Measurements from ENCODE around the gene DNAI1. TPM values are rescaled to one million over a fixed set of nuclear protein-coding genes. Genes with fewer than 3 reads are reported as not detected.
"Not testable (repeated sequence)": the region's sequence is repeated elsewhere in the genome, so short reads cannot be mapped to it uniquely, and the experiment has no call there.

DNAI1 gene
- total RNA-seq, 1 donor from 2014 or later: 1.8 TPM

DNA sequence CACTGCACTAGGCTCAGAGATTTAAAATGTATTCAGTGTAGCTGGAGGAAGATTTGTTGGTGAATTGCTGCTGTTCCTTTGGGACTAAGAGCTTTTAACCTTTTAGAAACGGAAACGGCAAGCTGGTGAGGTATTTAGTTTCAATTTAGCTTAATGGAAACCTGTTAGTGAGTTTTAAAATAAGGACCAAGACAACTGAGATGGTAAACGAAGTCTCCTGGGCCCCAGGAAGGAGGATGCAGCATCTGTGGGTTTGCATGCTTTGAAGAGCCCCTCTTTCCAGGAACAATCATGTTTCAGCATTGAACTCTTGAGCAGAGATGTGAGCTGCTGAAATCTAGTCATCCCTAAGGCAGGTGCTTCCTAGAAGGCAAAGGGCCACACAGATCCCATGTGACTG lies 16.5 kb downstream of the DNAI1 start:
- Histone ChIP-seq H3K79me2 (ENCODE audit: insufficient read depth, low read length) (no peaks in the 10 kb centered on the region), H3K9me3 (ENCODE audit: insufficient read depth, low read depth, low read length) (no peaks in the 10 kb centered on the region), H3K4me2 (ENCODE audit: low read length) (no peak overlapping the region), H3K27ac (ENCODE audit: low read depth, low read length) (no peak overlapping the region), H2AFZ (ENCODE audit: low read depth, low read length) (no peak overlapping the region), H4K20me1 (ENCODE audit: insufficient read depth, low read length) (no peaks in the 10 kb centered on the region), H3K9ac (ENCODE audit: low read length) (no peak overlapping the region), H3K27me3 (ENCODE audit: insufficient read depth, low read length) (peaks cover 14% of the 10 kb centered on the region), H3K36me3 (ENCODE audit: insufficient read depth, low read length) (no peaks in the 10 kb centered on the region), H3K4me1 (ENCODE audit: insufficient read depth, low read length) (no peaks in the 10 kb centered on the region), H3K4me3 (ENCODE audit: insufficient read depth, low read depth, low read length) (no peak overlapping the region)
- H3K27me3 Mint-ChIP-seq (ENCODE audit: low read depth, unreplicated experiment): peaks cover 21% of the 10 kb centered on the region
- H3K27ac Mint-ChIP-seq (ENCODE audit: unreplicated experiment): no peak overlapping the region
- no peaks in the 10 kb centered on the region for H3K4me1 Mint-ChIP-seq (ENCODE audit: low read depth, unreplicated experiment)
- TF ChIP-seq EZH2 (IDR thresholded peaks at IDR 0.05; ENCODE audit: insufficient read depth, low read length): no peak
- TF ChIP-seq, protein P1, sequence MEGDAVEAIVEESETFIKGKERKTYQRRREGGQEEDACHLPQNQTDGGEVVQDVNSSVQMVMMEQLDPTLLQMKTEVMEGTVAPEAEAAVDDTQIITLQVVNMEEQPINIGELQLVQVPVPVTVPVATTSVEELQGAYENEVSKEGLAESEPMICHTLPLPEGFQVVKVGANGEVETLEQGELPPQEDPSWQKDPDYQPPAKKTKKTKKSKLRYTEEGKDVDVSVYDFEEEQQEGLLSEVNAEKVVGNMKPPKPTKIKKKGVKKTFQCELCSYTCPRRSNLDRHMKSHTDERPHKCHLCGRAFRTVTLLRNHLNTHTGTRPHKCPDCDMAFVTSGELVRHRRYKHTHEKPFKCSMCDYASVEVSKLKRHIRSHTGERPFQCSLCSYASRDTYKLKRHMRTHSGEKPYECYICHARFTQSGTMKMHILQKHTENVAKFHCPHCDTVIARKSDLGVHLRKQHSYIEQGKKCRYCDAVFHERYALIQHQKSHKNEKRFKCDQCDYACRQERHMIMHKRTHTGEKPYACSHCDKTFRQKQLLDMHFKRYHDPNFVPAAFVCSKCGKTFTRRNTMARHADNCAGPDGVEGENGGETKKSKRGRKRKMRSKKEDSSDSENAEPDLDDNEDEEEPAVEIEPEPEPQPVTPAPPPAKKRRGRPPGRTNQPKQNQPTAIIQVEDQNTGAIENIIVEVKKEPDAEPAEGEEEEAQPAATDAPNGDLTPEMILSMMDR (IDR thresholded peaks at IDR 0.05; ENCODE audit: insufficient read depth, low read depth, low read length): no peak
- FAIRE-seq (no peak), DNase-seq (ENCODE audit: low read depth) (no peak)
- no peaks in the 10 kb centered on the region for H3K36me3 Mint-ChIP-seq (ENCODE audit: low read depth, unreplicated experiment)
- no peak overlapping the region for H3K4me3 Mint-ChIP-seq (ENCODE audit: unreplicated experiment)
- H3K9me3 Mint-ChIP-seq (ENCODE audit: unreplicated experiment): no peaks in the 10 kb centered on the region

DNA sequence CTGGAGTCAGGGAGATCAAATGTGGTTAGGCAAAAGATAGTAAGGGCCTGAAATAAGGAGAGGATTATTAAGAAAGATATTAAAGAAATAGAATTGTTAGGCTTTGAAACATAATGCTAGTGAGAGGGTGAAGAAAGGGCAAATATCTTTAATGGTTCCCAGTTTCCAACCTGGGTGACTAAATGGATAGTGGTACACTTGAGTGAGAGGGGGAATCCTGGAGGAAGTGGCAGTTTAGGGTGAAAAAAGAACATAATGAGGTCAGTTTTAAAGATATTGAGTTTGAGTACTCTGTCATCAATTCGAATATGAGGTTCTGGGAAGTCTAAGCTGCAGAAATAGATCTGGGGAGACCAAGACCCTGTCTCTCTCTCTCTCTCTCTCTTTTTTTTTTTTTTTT lies 18.9 kb downstream of the DNAI1 start:
- H3K9ac ChIP-seq (ENCODE audit: low read length): no peak overlapping the region
- H3K27ac ChIP-seq (ENCODE audit: low read depth, low read length): no peak overlapping the region
- Mint-ChIP-seq H3K4me1 (ENCODE audit: low read depth, unreplicated experiment) (no peaks in the 10 kb centered on the region), H3K27me3 (ENCODE audit: low read depth, unreplicated experiment) (peaks cover 21% of the 10 kb centered on the region), H3K9me3 (ENCODE audit: unreplicated experiment) (peaks cover 2% of the 10 kb centered on the region), H3K27ac (ENCODE audit: unreplicated experiment) (no peak overlapping the region), H3K4me3 (ENCODE audit: unreplicated experiment) (no peak overlapping the region), H3K36me3 (ENCODE audit: low read depth, unreplicated experiment) (no peaks in the 10 kb centered on the region)
- TF ChIP-seq EZH2 (IDR thresholded peaks at IDR 0.05; ENCODE audit: insufficient read depth, low read length): no peak
- TF ChIP-seq, protein P1 (IDR thresholded peaks at IDR 0.05; ENCODE audit: insufficient read depth, low read depth, low read length): no peak
- no peaks in the 10 kb centered on the region for H3K9me3 ChIP-seq (ENCODE audit: insufficient read depth, low read depth, low read length)
- H3K36me3 ChIP-seq (ENCODE audit: insufficient read depth, low read length): no peaks in the 10 kb centered on the region
- H4K20me1 ChIP-seq (ENCODE audit: insufficient read depth, low read length): no peaks in the 10 kb centered on the region
- no peak overlapping the region for H3K4me2 ChIP-seq (ENCODE audit: low read length)
- no peak overlapping the region for H3K4me3 ChIP-seq (ENCODE audit: insufficient read depth, low read depth, low read length)
- H3K79me2 ChIP-seq (ENCODE audit: insufficient read depth, low read length): no peaks in the 10 kb centered on the region
- FAIRE-seq (no peak), DNase-seq (ENCODE audit: low read depth) (no peak)
- peaks cover 14% of the 10 kb centered on the region for H3K27me3 ChIP-seq (ENCODE audit: insufficient read depth, low read length)
- no peak overlapping the region for H2AFZ ChIP-seq (ENCODE audit: low read depth, low read length)
- H3K4me1 ChIP-seq (ENCODE audit: insufficient read depth, low read length): no peaks in the 10 kb centered on the region

DNA sequence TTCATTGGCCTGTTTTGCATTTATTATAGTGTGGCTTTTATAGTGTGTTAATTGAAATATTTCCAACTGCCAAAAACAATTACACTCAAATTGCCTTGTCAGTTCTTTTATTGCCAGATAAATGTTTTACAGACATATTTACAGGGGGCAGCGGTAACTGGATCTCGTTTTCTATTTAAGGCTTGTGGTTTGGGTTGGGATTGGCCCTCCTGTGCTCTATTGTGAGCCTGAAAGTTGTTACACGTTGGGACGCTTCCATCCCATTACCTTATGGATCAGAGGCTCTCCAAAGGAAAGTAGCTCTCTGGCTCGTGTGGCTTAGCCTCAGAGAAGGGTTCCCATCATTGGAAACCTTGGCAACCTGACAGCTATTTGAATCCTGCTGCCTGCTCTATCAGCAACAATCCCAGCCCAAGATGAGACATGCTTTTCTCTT lies 20.8 kb downstream of the DNAI1 start:
- H3K27me3 Mint-ChIP-seq (ENCODE audit: low read depth, unreplicated experiment): peaks cover 21% of the 10 kb centered on the region
- H3K9ac ChIP-seq (ENCODE audit: low read length): no peak overlapping the region
- no peaks in the 10 kb centered on the region for H4K20me1 ChIP-seq (ENCODE audit: insufficient read depth, low read length)
- no peak overlapping the region for H3K4me2 ChIP-seq (ENCODE audit: low read length)
- H3K4me1 ChIP-seq (ENCODE audit: insufficient read depth, low read length): no peaks in the 10 kb centered on the region
- peaks cover 14% of the 10 kb centered on the region for H3K27me3 ChIP-seq (ENCODE audit: insufficient read depth, low read length)
- H3K4me1 Mint-ChIP-seq (ENCODE audit: low read depth, unreplicated experiment): no peaks in the 10 kb centered on the region
- no peak overlapping the region for H3K4me3 Mint-ChIP-seq (ENCODE audit: unreplicated experiment)
- no peaks in the 10 kb centered on the region for H3K36me3 Mint-ChIP-seq (ENCODE audit: low read depth, unreplicated experiment)
- H3K36me3 ChIP-seq (ENCODE audit: insufficient read depth, low read length): no peaks in the 10 kb centered on the region
- DNase-seq (ENCODE audit: low read depth): no peak
- FAIRE-seq: no peak
- no peak overlapping the region for H2AFZ ChIP-seq (ENCODE audit: low read depth, low read length)
- no peak overlapping the region for H3K27ac ChIP-seq (ENCODE audit: low read depth, low read length)
- H3K9me3 ChIP-seq (ENCODE audit: insufficient read depth, low read depth, low read length): no peaks in the 10 kb centered on the region
- no peak overlapping the region for H3K4me3 ChIP-seq (ENCODE audit: insufficient read depth, low read depth, low read length)
- peaks cover 2% of the 10 kb centered on the region for H3K9me3 Mint-ChIP-seq (ENCODE audit: unreplicated experiment)
- no peaks in the 10 kb centered on the region for H3K79me2 ChIP-seq (ENCODE audit: insufficient read depth, low read length)
- TF ChIP-seq, protein P1 (IDR thresholded peaks at IDR 0.05; ENCODE audit: insufficient read depth, low read depth, low read length): no peak
- no peak for TF ChIP-seq EZH2 (IDR thresholded peaks at IDR 0.05; ENCODE audit: insufficient read depth, low read length)
- no peak overlapping the region for H3K27ac Mint-ChIP-seq (ENCODE audit: unreplicated experiment)

DNA sequence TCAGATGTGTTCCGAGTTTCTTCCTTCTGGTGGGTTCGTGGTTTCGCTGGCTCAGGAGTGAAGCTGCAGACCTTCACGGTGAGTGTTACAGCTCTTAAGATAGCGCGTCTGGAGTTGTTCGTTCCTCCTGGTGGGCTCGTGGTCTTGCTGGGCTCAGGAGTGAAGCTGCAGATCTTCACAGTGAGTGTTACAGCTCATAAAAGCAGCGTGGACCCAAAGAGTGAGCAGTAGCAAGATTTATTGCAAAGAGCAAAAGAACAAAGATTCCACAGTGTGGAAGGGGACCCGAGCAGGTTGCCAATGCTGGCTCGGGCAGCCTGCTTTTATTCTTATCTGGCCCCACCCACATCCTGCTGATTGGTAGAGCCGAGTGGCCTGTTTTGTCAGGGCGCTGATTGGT lies 23.0 kb downstream of the DNAI1 start:
- H3K27me3 Mint-ChIP-seq (ENCODE audit: low read depth, unreplicated experiment): peaks cover 13% of the 10 kb centered on the region
- not testable (repeated sequence) for H3K9me3 Mint-ChIP-seq (ENCODE audit: unreplicated experiment); H3K4me3 ChIP-seq (ENCODE audit: insufficient read depth, low read depth, low read length); DNase-seq (ENCODE audit: low read depth); H3K36me3 Mint-ChIP-seq (ENCODE audit: low read depth, unreplicated experiment); H3K4me1 Mint-ChIP-seq (ENCODE audit: low read depth, unreplicated experiment); H3K4me3 Mint-ChIP-seq (ENCODE audit: unreplicated experiment); H3K27ac Mint-ChIP-seq (ENCODE audit: unreplicated experiment); H3K27ac ChIP-seq (ENCODE audit: low read depth, low read length); FAIRE-seq; H4K20me1 ChIP-seq (ENCODE audit: insufficient read depth, low read length); H3K9me3 ChIP-seq (ENCODE audit: insufficient read depth, low read depth, low read length); H3K9ac ChIP-seq (ENCODE audit: low read length); H3K27me3 ChIP-seq (ENCODE audit: insufficient read depth, low read length); H3K36me3 ChIP-seq (ENCODE audit: insufficient read depth, low read length); H3K4me2 ChIP-seq (ENCODE audit: low read length); H3K4me1 ChIP-seq (ENCODE audit: insufficient read depth, low read length); H2AFZ ChIP-seq (ENCODE audit: low read depth, low read length); H3K79me2 ChIP-seq (ENCODE audit: insufficient read depth, low read length)

Measured in astrocyte (in vitro differentiated cells and primary cell).